HepG2 (cell line): ENCODE measurements around the gene FLYWCH1. TPM values are rescaled to one million over a fixed set of nuclear protein-coding genes. Genes with fewer than 3 reads are reported as not detected.

Source experiments
- ATF5 ChIP-seq: sonication (generic); formaldehyde crosslinking; IDR thresholded peaks from 2 replicates; pipeline ENCODE4 v1.4.0; 2020; ENCODE audit warnings: mild to moderate bottlenecking, low read depth, missing genetic modification reagents
- CREBL2 ChIP-seq: sonication (generic); formaldehyde crosslinking; IDR thresholded peaks from 2 replicates; pipeline ENCODE4 v1.8.1; 2023; ENCODE audit warnings: missing genetic modification reagents, mild to moderate bottlenecking, borderline replicate concordance
- DPF2 ChIP-seq: sonication (generic); formaldehyde crosslinking; IDR thresholded peaks from 2 replicates; pipeline ENCODE4 v1.4.0; 2020; ENCODE audit warnings: mild to moderate bottlenecking, low read depth, missing genetic modification reagents, borderline replicate concordance
- FOXA3 ChIP-seq: IDR thresholded peaks from 2 replicates; pipeline ENCODE4 v1.6.1; 2016; ENCODE audit warnings: missing genetic modification reagents, missing compliant biosample characterization
- IRX3 ChIP-seq: sonication (generic); formaldehyde crosslinking; IDR thresholded peaks from 2 replicates; pipeline ENCODE4 v1.8.1; 2023; ENCODE audit warnings: mild to moderate bottlenecking, low read depth, missing genetic modification reagents, borderline replicate concordance
- KDM6A ChIP-seq: IDR thresholded peaks from 2 replicates; pipeline ENCODE4 v1.6.1; 2016; ENCODE audit warnings: low read depth
- KLF12 ChIP-seq: sonication (generic); formaldehyde crosslinking; IDR thresholded peaks from 2 replicates; pipeline ENCODE4 v1.4.0; 2020; ENCODE audit warnings: missing genetic modification reagents, borderline replicate concordance
- MEIS2 ChIP-seq: sonication (generic); formaldehyde crosslinking; IDR thresholded peaks from 2 replicates; pipeline ENCODE4 v1.9.0; 2021; ENCODE audit warnings: mild to moderate bottlenecking, missing genetic modification reagents
- PAX8 ChIP-seq: sonication (generic); formaldehyde crosslinking; IDR thresholded peaks from 2 replicates; pipeline ENCODE4 v1.8.0; 2022; ENCODE audit warnings: mild to moderate bottlenecking, missing genetic modification reagents, borderline replicate concordance
- SKI ChIP-seq: fragments of 450-650 bp; IDR thresholded peaks from one replicate; pipeline ENCODE4 v1.6.1; 2018; ENCODE audit warnings: mild to moderate bottlenecking; ENCODE audit not compliant: partially characterized antibody
- TBL1XR1 ChIP-seq: fragments of 150-350 bp; IDR thresholded peaks from 2 replicates; pipeline ENCODE4 v1.6.1; 2014; ENCODE audit warnings: borderline replicate concordance, low read length; ENCODE audit not compliant: partially characterized antibody
- TP53 ChIP-seq: sonication (generic); formaldehyde crosslinking; conservative IDR thresholded peaks from 2 replicates; pipeline ENCODE4 v1.4.0; 2020; ENCODE audit warnings: missing genetic modification reagents
- ZNF407 ChIP-seq: sonication (generic); formaldehyde crosslinking; IDR thresholded peaks from one replicate; pipeline ENCODE4 v1.5.1; 2020; ENCODE audit warnings: mild to moderate bottlenecking, missing genetic modification reagents; ENCODE audit errors: not compliant biosample characterization
- ZNF609 ChIP-seq: sonication (generic); formaldehyde crosslinking; IDR thresholded peaks from 2 replicates; pipeline ENCODE4 v1.4.0; 2020; ENCODE audit warnings: mild to moderate bottlenecking, missing genetic modification reagents, borderline replicate concordance
- polyA plus RNA-seq, 8 experiments: library from polyadenylated mRNA; depleted of rRNA in 3 of 8; stranded (reverse) in 7 of 8; unstranded in 1 of 8; fragments of >200 nt; fragmentation: Illumina TruSeq in 4 of 8; extraction: Trizol in 4 of 8; gene quantifications; 2 replicates each; pipeline versions ENCODE4 v1.2.1 to v1.2.3, GENCODE V29; 2011 to 2016; ENCODE audit warnings: low read depth in 4 of 8, missing spikeins in 1 of 8, mixed read lengths in 1 of 8; ENCODE audit not compliant: insufficient read depth in 1 of 8
- total RNA-seq, 5 experiments: library from RNA; depleted of rRNA; stranded (reverse); fragments of >200 nt; fragmentation: Illumina TruSeq; extraction: Trizol; gene quantifications; 2 replicates each; pipeline ENCODE4 v1.2.3, GENCODE V29; 2016; ENCODE audit warnings: low read depth in 1 of 5

FLYWCH1 gene
- total and polyA plus RNA-seq, 2 of the 13 experiments (the other 11 are each of a cell fraction or from before 2014, with no cell fraction given), result 7.3 to 12.4 TPM

- TF ChIP-seq IRX3, result no peak
- no peak for TF ChIP-seq FOXA3 (CRISPR knock-in tag)
- no peak for TF ChIP-seq ZNF609 (CRISPR knock-in tag)
- TF ChIP-seq MEIS2 (CRISPR knock-in tag), result no peak
- TF ChIP-seq TP53 (CRISPR knock-in tag), result no peak
- no peak for TF ChIP-seq CREBL2
- no peak for TF ChIP-seq ZNF407 (CRISPR knock-in tag)
- no peak for TF ChIP-seq SKI
- no peak for TF ChIP-seq PAX8 (CRISPR knock-in tag)
- no peak for TF ChIP-seq KDM6A (CRISPR knock-in tag)
- TF ChIP-seq KLF12 (CRISPR knock-in tag), result no peak
- no peak for TF ChIP-seq ATF5 (CRISPR knock-in tag)
- TF ChIP-seq TBL1XR1, result no peak
- no peak for TF ChIP-seq DPF2 (CRISPR knock-in tag)
Observed at GRCh38 chr16:2881783-2882649, 29.7 kb upstream of the FLYWCH1 start (continued).
